DMS153 treated with DMSO at 0.1 percent for 48 hours (cell line): ENCODE results near the gene CACNA1C.
"Not testable (repeated sequence)": the region's sequence is repeated elsewhere in the genome, so short reads cannot be mapped to it uniquely, and the experiment has no call there.

Experiments
- DNase-seq: peaks from one replicate; lab custom pipeline; 2025; ENCODE audit not compliant: unreplicated experiment; lab: John Stamatoyannopoulos, UW

CACNA1C gene

GRCh38 chr12:2463719-2464118, 410.9 kb downstream of the CACNA1C start:
- no peak for DNase-seq

DNA sequence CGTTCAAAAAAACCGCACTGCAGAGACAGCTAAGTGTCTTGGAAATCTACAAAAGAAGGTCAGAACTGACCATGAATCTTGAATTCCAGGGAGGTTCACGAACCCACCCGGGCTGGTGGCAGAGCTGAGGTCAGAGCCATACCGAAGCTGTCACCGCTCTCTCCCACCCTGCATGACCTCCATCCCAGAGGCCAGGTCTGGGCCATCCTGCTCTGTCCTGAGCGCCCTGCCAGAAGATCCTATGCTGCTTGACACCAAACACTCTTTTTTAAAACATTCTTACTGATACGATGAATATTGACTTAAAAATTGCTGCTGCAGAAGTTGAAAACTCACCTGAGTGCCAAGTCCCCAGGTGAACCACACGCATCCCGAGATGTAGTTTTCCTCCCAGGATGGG, 412.9 kb downstream of the CACNA1C start:
- DNase-seq, result no peak

GRCh38 chr12:2466211-2466610, 413.4 kb downstream of the CACNA1C start:
- no peak for DNase-seq

- DNase-seq, result no peak
Observed at GRCh38 chr12:2467447-2468195, 414.8 kb downstream of the CACNA1C start.

GRCh38 chr12:2475984-2476383, 423.2 kb downstream of the CACNA1C start:
- no peak for DNase-seq

DNA sequence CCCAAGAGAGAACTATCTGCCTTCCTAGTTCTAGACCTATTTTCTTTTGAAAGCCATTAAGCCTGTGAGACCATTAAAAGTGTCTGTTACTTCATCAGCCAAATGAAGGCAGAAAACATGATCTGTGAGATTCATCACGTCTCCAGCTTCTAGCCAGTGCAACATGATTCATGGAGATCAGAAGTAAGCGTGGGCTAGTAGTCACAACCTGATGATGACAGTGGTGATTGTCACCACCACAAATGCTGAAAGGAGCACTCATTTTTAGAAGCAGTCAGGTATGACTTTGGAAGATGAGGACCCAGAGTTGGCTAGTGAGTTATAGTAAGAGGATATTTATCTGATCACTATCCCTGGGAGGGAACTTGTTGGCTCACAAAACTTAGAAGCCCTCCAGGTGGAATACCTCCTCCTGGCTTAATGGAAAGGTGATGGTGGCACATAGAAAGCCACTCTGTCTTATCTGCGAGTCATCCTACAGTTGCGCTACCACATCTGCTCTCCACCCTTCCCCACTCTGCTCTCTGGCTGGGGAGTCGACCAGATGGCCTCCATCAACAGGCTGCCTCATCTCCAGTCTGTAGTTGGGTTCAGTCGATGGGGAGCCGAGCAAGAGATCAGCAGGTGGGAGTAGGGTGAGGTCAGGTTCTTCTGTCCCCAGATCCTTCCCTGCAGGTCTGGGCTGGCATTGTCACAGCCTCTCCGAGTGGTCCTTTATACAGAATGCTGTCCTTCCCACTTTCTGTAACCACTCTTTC, 424.4 kb downstream of the CACNA1C start:
- no peak for DNase-seq

DNA sequence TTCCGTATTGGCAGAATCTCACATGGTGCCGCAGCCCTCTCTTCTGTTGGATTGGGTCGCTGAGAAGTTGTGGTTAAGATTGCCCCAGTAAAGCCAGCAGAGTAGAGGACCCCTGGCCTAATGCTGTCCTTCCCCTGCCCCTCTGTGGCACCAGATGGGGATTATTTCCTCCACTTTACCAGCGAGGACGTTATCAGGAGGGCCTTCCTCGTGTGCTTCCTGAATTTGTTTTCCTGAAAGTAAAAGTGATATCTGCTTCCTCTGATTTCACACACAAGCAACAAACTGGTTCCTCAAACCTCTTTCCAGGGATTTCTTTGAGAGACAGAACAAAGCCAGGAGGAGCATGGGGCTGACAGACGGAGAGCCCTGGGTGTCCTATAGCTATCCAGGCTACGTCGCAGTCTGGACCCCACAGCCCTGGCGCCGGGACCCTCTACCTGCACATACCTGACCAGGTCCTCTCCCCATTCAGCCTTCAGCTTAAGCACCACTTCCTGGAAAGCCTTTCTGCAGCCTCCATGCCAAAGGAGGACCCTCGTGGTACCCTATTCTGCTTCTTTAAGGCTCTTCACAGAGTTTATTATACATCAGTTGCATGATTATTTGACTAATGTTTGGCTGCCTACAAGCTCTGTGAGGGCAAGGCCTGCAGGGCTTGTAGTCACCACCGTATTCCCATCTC, 427.2 kb downstream of the CACNA1C start:
- no peak for DNase-seq

DNA sequence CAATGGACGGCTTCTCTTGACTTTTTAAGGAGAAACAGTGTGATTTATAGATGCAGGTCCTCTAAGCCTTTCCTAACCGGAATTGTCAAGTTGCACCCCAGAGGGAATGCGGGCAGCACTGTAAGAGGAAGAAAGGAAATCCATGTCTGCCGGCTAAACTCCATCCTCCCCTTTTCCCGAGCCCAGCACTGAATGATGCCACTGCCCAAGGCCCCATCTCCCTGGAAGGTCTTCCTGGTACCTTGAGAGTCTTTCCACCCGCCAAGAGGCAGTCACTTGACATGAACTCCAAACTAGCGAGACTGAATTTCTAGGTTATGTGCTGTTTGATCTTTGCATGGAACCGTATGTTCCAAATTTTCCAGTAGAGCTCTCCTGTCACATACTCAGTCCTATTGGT, 428.6 kb downstream of the CACNA1C start:
- no peak for DNase-seq

GRCh38 chr12:2481951-2482350, 429.2 kb downstream of the CACNA1C start:
- no peak for DNase-seq

DNA sequence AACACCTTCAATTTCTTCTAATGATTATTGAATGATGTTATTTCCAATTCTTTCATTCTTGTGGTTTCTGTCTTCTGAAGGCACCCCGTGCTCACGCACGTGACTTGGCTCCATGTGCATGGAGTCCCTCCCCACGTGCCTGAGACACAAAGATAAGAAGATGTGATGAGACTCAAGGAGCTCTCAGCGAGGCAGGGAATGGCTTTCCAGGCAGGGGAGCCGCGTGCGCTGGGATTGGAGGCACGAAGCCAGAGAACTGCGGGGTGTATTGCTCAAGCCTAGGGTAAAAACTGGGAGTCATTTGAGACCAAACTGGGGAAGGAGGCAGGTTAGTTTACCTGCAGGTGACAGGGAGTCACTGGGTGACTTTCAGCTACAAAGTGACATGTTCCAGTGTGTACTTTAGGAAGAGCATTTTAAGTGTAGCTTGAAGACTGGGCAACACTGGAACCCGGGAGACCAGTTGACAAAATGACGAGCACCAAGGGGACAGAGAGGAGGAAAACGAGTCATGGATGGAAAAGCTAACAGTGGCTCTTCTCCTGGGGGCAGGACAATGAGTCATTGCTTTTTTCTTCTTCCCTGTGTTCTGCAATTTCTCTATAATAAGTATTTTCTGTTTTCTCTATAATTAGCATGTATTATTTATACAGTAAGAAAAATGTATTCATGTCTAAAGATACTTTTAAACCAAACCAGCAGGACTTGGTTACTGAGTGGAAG, 430.3 kb downstream of the CACNA1C start:
- DNase-seq, result no peak

DNA sequence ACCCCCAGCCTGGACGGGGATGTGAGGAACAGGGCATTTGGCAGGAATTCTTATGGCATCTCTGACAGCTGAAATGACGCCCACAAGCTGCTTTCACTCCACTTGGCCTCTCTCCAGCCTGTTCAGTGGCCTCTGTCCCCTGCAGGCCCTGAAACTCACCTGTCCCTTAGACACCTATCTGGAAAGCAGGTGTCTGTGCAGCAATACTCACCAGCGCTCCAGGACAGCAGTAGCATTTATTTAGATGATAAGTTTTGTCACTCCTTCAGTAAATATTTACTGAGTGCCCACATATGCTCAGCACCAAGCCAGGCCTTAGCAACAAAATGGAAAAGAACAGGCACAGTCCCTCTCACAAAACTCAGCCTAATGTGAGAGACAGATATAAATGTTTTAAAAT, 430.9 kb downstream of the CACNA1C start:
- DNase-seq, result no peak

- DNase-seq, result no peak
Observed at GRCh38 chr12:2484141-2484776, 431.5 kb downstream of the CACNA1C start.

DNA sequence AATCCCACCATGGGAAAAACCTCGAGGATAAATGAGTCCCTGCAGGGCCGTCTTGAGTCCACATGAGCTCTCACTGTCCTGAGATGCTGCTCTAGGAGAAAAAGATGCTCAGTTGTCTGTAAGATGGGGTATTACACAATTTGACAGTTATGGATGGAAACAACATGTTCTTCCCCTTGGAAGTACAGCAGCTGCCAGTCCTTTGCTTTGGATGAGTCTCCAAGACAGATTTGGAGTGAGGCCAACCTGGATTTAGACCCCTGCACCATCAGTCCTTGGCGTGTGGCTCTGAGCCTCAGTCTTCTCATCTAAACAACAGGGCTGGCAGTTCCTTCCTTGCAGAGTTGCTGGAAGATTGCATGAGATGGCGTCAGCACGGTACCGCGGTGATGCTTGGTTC, 432.9 kb downstream of the CACNA1C start:
- no peak for DNase-seq

GRCh38 chr12:2486796-2487195, 434.0 kb downstream of the CACNA1C start:
- DNase-seq, result no peak

GRCh38 chr12:2487278-2487677, 434.5 kb downstream of the CACNA1C start:
- no peak for DNase-seq

DNA sequence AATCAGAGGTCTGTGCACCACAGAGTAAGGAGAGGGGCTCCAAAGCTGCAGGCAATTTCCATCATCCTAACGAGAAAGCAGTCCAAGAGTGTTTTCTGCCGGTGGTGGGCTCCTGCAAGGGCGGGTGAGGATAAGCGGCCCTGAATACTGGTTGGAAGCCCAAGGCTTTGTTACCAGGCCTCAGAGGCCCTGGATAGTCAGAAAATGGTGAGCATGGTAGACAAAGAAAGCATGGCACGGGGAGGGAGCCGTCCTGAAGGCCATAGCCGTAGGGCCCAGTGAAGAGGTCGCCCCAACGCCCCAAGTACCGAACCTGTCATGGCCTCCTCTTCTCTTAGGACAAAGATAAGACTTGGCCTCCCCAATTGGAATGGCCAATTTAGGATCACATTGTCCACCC, 435.3 kb downstream of the CACNA1C start:
- DNase-seq, result no peak

- no peak for DNase-seq
Observed at GRCh38 chr12:2488596-2488995, 435.8 kb downstream of the CACNA1C start.

DNA sequence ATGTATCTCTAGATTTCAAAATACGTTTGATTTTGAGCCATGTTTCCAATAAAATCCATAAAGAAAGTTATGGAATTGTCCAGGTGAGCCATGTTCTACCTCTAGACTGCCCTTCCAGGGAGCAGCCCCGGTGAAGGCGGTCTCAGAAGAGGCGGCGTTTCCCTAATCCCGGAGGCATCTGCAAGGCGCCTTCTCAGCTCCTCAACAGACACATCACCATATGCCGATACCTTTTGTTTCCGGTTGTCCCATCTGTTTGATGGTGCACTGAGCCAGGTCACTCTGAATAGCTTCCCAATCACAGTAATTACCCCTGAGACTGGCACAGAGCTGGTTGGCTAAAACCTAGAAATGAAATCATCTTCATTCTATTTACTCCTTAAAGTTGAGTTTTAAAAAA, 436.5 kb downstream of the CACNA1C start:
- DNase-seq, result no peak

GRCh38 chr12:2490831-2491230, 438.0 kb downstream of the CACNA1C start:
- DNase-seq, result peak; percentile 12

DNA sequence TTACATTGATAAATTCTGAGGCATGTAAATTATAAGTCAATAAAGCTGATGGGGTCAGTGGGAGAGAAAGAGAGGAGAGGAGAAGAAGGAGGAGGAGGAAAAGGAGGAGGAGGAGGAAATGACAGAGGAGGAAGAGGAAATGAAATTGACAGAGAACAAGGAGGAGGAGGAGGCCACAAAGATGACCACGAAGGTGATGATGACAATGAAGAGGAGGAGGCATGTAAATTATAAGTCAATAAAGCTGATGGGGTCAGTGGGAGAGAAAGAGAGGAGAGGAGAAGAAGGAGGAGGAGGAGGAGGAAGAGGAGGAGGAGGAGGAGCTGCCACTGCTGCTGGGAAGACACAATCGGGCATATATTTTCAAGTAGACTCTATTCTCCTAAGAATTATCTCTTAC, 438.6 kb downstream of the CACNA1C start:
- DNase-seq, result not testable (repeated sequence)

- no peak for DNase-seq
Observed at GRCh38 chr12:2492236-2492635, 439.4 kb downstream of the CACNA1C start.
